PC-9 (cell line): ENCODE results near the gene AP4S1. TPM values are rescaled to one million over a fixed set of nuclear protein-coding genes. Genes with fewer than 3 reads are reported as not detected.
"Not testable (repeated sequence)": the region's sequence is repeated elsewhere in the genome, so short reads cannot be mapped to it uniquely, and the experiment has no call there.

Experiments
- BruUV-seq: library from RNA; stranded (reverse); fragments of 400-500 nt; replicated peaks from 2 replicates; lab custom pipeline; 2021; lab: Mats Ljungman, UMichigan
- CTCF ChIA-PET: fragments of 300-600 bp; sonication (Branson Sonifier 250); formaldehyde crosslinking; loops from one replicate; lab custom pipeline; 2022; ENCODE audit warnings: antibody characterized with exemption; lab: Charles Lee
- POLR2A ChIA-PET: fragments of 300-600 bp; sonication (Branson Sonifier 250); formaldehyde crosslinking; loops from one replicate; lab custom pipeline; 2022; ENCODE audit warnings: antibody characterized with exemption; ENCODE audit not compliant: unreplicated experiment; lab: Charles Lee
- DNase-seq, 2 experiments: peaks; one replicate each; pipeline versions ENCODE4 v3.0.0 to v3.0.0-alpha.2; 2015 to 2022; ENCODE audit warnings: mixed read lengths in 1 of 2
- H2AFZ ChIP-seq: fragments of 200-600 bp; sonication (generic); 2 replicates; pipeline ENCODE4 v1.8.1; 2017; ENCODE audit warnings: antibody characterized with exemption
- H3F3A ChIP-seq: fragments of 200-600 bp; sonication (generic); 2 replicates; pipeline ENCODE4 v1.8.1; 2017; ENCODE audit warnings: antibody characterized with exemption, mild to moderate bottlenecking, low read depth; ENCODE audit not compliant: insufficient read depth
- H3K27ac ChIP-seq: fragments of 200-600 bp; sonication (generic); 2 replicates; pipeline ENCODE4 v1.6.1; 2016; ENCODE audit warnings: mixed run types
- H3K27me3 ChIP-seq: fragments of 200-600 bp; sonication (generic); 2 replicates; pipeline ENCODE4 v1.6.1; 2016; ENCODE audit warnings: low read depth, mixed run types; ENCODE audit not compliant: insufficient read depth
- H3K36me3 ChIP-seq: fragments of 200-600 bp; sonication (generic); 2 replicates; pipeline ENCODE4 v1.6.1; 2016; ENCODE audit warnings: low read depth, mixed run types
- H3K4me1 ChIP-seq: fragments of 200-600 bp; sonication (generic); replicated peaks from 2 replicates; pipeline ENCODE4 v1.6.1; 2016; ENCODE audit warnings: mixed run types; ENCODE audit not compliant: insufficient read depth
- H3K4me2 ChIP-seq: fragments of 200-600 bp; sonication (generic); 2 replicates; pipeline ENCODE4 v1.6.1; 2017; ENCODE audit warnings: mixed run types
- H3K4me3 ChIP-seq: fragments of 200-600 bp; sonication (generic); 2 replicates; pipeline ENCODE4 v1.6.1; 2016; ENCODE audit warnings: mixed run types
- H3K79me2 ChIP-seq: fragments of 200-600 bp; sonication (generic); 2 replicates; pipeline ENCODE4 v1.6.1; 2017; ENCODE audit warnings: low read depth, mixed run types
- H3K9me2 ChIP-seq: fragments of 200-600 bp; sonication (generic); 2 replicates; pipeline ENCODE4 v1.8.1; 2017; ENCODE audit warnings: mild to moderate bottlenecking; ENCODE audit not compliant: insufficient read depth
- H3K9me3 ChIP-seq: fragments of 200-600 bp; sonication (generic); 2 replicates; pipeline ENCODE4 v1.8.1; 2016; ENCODE audit warnings: low read depth; ENCODE audit not compliant: insufficient read depth
- H4K20me1 ChIP-seq: fragments of 200-600 bp; sonication (generic); 2 replicates; pipeline ENCODE4 v1.8.1; 2017; ENCODE audit not compliant: insufficient read depth
- CTCF ChIP-seq: fragments of 200-600 bp; sonication (generic); conservative IDR thresholded peaks from 2 replicates; pipeline ENCODE4 v1.6.1; 2017; ENCODE audit warnings: mixed run types, antibody characterized with exemption, mild to moderate bottlenecking, moderate library complexity
- EZH2 ChIP-seq: fragments of 200-600 bp; sonication (generic); IDR thresholded peaks from 2 replicates; pipeline ENCODE4 v1.8.0; 2017; ENCODE audit warnings: antibody characterized with exemption, low read depth
- intact Hi-C: fragments of 100-400 bp; cut with micrococcal nuclease; formaldehyde crosslinking; loops from one replicate; pipeline ENCODE4 v1.10.0; 2022; ENCODE audit not compliant: unreplicated experiment
- total RNA-seq: library from RNA; stranded (reverse); gene quantifications from 2 replicates; pipeline ENCODE4 v1.2.3, GENCODE V29; 2021

Gene AP4S1
- total RNA-seq, 1 experiment from 2014 or later: 2.8 TPM

GRCh38 chr14:31051023-31051422 lies 25.6 kb downstream of the AP4S1 start:
- TF ChIP-seq EZH2 (no peak), CTCF (no peak)
- intact Hi-C loops: no loop called here
- H3K4me2 ChIP-seq: no peak overlapping the region
- no peaks in the 10 kb centered on the region for H4K20me1 ChIP-seq
- H3K79me2 ChIP-seq: no peaks in the 10 kb centered on the region
- ChIA-PET POLR2A (interaction anchor here (0.6 kb wide), 1 partner anchor 178 kb away, joined by 3 read pairs; no protein-coding TSS in a partner anchor), CTCF (no interaction called here)
- H3K9me2 ChIP-seq: no peaks in the 10 kb centered on the region
- no peaks in the 10 kb centered on the region for H3K36me3 ChIP-seq
- H3K9me3 ChIP-seq: no peaks in the 10 kb centered on the region
- no peaks in the 10 kb centered on the region for H3K27me3 ChIP-seq
- BruUV-seq: no TSS peak
- no peak overlapping the region for H3K4me3 ChIP-seq
- H3K27ac ChIP-seq: no peak overlapping the region
- no peaks in the 10 kb centered on the region for H3F3A ChIP-seq
- no peaks in the 10 kb centered on the region for H3K4me1 ChIP-seq
- no peak overlapping the region for H2AFZ ChIP-seq
- no peak for DNase-seq

GRCh38 chr14:31051511-31051910 lies 26.1 kb downstream of the AP4S1 start:
- no TSS peak for BruUV-seq
- Histone ChIP-seq H3K79me2 (no peaks in the 10 kb centered on the region), H3F3A (no peaks in the 10 kb centered on the region), H3K4me1 (no peaks in the 10 kb centered on the region), H4K20me1 (no peaks in the 10 kb centered on the region), H3K27ac (no peak overlapping the region), H3K27me3 (no peaks in the 10 kb centered on the region), H2AFZ (no peak overlapping the region), H3K9me2 (no peaks in the 10 kb centered on the region), H3K36me3 (no peaks in the 10 kb centered on the region), H3K4me2 (no peak overlapping the region), H3K9me3 (no peaks in the 10 kb centered on the region), H3K4me3 (no peak overlapping the region)
- intact Hi-C loops: no loop called here
- CTCF ChIA-PET: interaction anchor here (0.6 kb wide), 1 partner anchor 49 kb away, joined by 9 read pairs; no protein-coding TSS in a partner anchor
- TF ChIP-seq EZH2 (no peak), CTCF (no peak)
- DNase-seq: no peak
- POLR2A ChIA-PET: interaction anchor here (0.6 kb wide), 1 partner anchor 179 kb away, joined by 3 read pairs; no protein-coding TSS in a partner anchor

GRCh38 chr14:31052905-31053586 lies 27.6 kb downstream of the AP4S1 start:
- H2AFZ ChIP-seq, H3F3A ChIP-seq, BruUV-seq, H3K79me2 ChIP-seq, H3K27me3 ChIP-seq, H3K9me2 ChIP-seq, intact Hi-C loops, H4K20me1 ChIP-seq, H3K4me3 ChIP-seq, CTCF ChIA-PET, H3K9me3 ChIP-seq, H3K36me3 ChIP-seq, H3K4me1 ChIP-seq, H3K27ac ChIP-seq, H3K4me2 ChIP-seq, DNase-seq: not testable (repeated sequence)
- POLR2A ChIA-PET: interaction anchor here (0.7 kb wide), 1 partner anchor 21 kb away, joined by 4 read pairs; no protein-coding TSS in a partner anchor
